Upper lobe of right lung (tissue), 1 donor: ENCODE results near the gene FMC1. TPM values are rescaled to one million over a fixed set of nuclear protein-coding genes. Genes with fewer than 3 reads are reported as not detected.

Experiments used
- ATAC-seq: fragments of 200-7000 bp; cut with Tn5 transposase; one replicate; pipeline ENCODE4 v1.9.1; 2020; ENCODE audit warnings: mild to moderate bottlenecking, moderate library complexity
- DNase-seq: peaks from one replicate; pipeline ENCODE4 v3.0.0-alpha.2; 2020
- H3K27ac ChIP-seq: fragments of 200-600 bp; one replicate; pipeline ENCODE4 v1.8.0; 2022
- H3K27me3 ChIP-seq: fragments of 200-600 bp; one replicate; pipeline ENCODE4 v1.8.0; 2022; ENCODE audit warnings: mild to moderate bottlenecking
- H3K36me3 ChIP-seq: fragments of 200-600 bp; one replicate; pipeline ENCODE4 v1.8.0; 2022
- H3K4me1 ChIP-seq: fragments of 200-600 bp; one replicate; pipeline ENCODE4 v1.8.0; 2022
- H3K4me3 ChIP-seq: fragments of 200-600 bp; one replicate; pipeline ENCODE4 v1.8.0; 2022; ENCODE audit warnings: mild to moderate bottlenecking
- H3K9me3 ChIP-seq: fragments of 200-600 bp; one replicate; pipeline ENCODE4 v1.8.0; 2022
- intact Hi-C: fragments of 100-400 bp; cut with DNase I; formaldehyde crosslinking; loops from one replicate; pipeline ENCODE4 v1.11.0; 2022
- total RNA-seq: library from RNA; stranded (reverse); fragmentation: NEBNext Ultra II Directional; extraction: Animal tissue kit (Norgen Biotek cat#: 25700); gene quantifications from one replicate; pipeline ENCODE4 v1.2.1, GENCODE V29; 2021
- TF ChIP-seq, protein P1 (sequence below): fragments of 200-600 bp; IDR thresholded peaks from one replicate; pipeline ENCODE4 v1.8.0; 2022; ENCODE audit warnings: antibody characterized with exemption
- donor health status: DM: no; HTN: yes; CAD: no; lungs with severe emphysema.

The FMC1 gene
- total RNA-seq, 1 donor from 2014 or later = 11.4 TPM

DNA sequence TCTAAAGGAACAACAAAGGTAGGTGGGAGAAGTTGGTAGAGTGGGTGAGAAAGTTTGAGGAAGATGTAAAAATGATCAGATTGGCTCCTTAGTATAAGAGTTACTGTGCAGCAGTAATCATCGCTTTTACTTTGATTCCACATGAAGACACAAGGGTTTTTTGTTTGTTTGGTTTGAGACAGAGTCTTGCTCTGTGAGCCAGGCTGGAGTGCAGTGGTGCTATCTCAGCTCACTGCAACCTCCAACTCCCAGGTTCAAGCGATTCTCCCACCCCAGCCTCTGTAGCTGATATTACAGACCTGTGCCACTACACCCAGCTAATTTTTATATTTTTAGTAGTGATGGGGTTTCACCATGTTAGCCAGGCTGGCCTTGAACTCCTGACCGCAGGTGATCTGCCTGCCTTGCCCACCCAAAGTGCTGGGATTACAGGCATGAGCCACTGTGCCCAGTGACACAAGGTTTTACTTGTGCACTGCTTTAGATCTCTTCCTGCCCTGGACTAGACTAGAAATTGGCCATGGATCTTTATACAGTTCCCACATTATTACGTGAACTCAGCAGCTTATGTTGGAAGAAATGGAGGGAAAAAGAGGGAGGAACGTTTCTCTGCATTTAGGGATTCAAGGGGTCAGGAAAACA, 29.3 kb downstream of the FMC1 start:
- no peak for ATAC-seq
- no peak for DNase-seq
- intact Hi-C loops = no loop called here
- no peaks in the 10 kb centered on the region for H3K27me3 ChIP-seq
- H3K9me3 ChIP-seq = no peaks in the 10 kb centered on the region
- H3K36me3 ChIP-seq = peaks cover 8% of the 10 kb centered on the region
- peaks cover 20% of the 10 kb centered on the region for H3K4me1 ChIP-seq
- no peak overlapping the region for H3K4me3 ChIP-seq
- H3K27ac ChIP-seq = no peak overlapping the region
- TF ChIP-seq, protein P1, sequence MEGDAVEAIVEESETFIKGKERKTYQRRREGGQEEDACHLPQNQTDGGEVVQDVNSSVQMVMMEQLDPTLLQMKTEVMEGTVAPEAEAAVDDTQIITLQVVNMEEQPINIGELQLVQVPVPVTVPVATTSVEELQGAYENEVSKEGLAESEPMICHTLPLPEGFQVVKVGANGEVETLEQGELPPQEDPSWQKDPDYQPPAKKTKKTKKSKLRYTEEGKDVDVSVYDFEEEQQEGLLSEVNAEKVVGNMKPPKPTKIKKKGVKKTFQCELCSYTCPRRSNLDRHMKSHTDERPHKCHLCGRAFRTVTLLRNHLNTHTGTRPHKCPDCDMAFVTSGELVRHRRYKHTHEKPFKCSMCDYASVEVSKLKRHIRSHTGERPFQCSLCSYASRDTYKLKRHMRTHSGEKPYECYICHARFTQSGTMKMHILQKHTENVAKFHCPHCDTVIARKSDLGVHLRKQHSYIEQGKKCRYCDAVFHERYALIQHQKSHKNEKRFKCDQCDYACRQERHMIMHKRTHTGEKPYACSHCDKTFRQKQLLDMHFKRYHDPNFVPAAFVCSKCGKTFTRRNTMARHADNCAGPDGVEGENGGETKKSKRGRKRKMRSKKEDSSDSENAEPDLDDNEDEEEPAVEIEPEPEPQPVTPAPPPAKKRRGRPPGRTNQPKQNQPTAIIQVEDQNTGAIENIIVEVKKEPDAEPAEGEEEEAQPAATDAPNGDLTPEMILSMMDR = no peak

DNA sequence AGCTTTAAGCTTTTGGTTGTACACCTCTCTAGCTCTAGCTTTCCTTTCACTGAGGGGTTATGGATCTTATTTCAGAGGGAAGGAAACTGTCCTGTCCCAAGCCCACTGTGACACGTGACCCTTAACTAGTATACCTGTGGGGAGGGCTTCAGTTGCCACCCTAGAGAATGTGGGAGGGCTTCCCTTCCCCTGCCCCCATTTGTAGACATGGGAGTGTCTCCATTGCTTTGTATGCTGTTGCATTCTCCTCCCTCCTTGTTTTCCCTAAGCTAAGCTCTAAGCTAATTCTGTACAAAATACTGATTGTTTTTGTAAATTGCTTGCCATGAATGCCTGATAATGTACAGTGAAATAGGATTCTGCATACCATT, 29.8 kb downstream of the FMC1 start:
- DNase-seq = no peak
- peaks cover 20% of the 10 kb centered on the region for H3K4me1 ChIP-seq
- TF ChIP-seq, protein P1 = no peak

DNA sequence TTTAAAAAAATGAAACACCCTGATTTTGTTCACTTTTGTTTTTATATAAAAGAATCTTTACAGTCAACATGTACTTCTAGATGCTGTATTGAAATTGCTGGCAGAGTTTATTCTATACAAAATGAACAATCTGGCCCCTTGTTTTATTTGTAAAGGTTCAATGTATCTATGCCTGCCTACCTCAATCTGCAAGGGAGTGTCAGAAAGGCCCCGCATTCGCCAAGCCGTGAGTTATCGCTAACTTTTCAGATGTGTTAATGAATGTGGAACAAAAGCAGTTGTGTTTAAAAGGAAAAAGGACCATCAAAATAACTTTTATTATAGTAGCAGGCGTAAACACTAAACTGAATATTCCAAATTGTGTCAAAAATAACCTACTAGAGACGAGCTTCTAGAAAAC, 33.1 kb downstream of the FMC1 start:
- Histone ChIP-seq H3K36me3 (peaks cover 45% of the 10 kb centered on the region), H3K4me3 (no peak overlapping the region), H3K27me3 (no peaks in the 10 kb centered on the region), H3K9me3 (no peaks in the 10 kb centered on the region), H3K4me1 (peaks cover 20% of the 10 kb centered on the region), H3K27ac (no peak overlapping the region)
- ATAC-seq = no peak
- intact Hi-C loops = no loop called here
- no peak for DNase-seq
- TF ChIP-seq, protein P1 = no peak

More for the DNA sequence above, 29.8 kb downstream of the FMC1 start:
- Histone ChIP-seq H3K36me3 (peaks cover 11% of the 10 kb centered on the region), H3K4me3 (no peak overlapping the region), H3K9me3 (no peaks in the 10 kb centered on the region), H3K27ac (no peak overlapping the region), H3K27me3 (no peaks in the 10 kb centered on the region)
- ATAC-seq = no peak
- intact Hi-C loops = no loop called here

DNA sequence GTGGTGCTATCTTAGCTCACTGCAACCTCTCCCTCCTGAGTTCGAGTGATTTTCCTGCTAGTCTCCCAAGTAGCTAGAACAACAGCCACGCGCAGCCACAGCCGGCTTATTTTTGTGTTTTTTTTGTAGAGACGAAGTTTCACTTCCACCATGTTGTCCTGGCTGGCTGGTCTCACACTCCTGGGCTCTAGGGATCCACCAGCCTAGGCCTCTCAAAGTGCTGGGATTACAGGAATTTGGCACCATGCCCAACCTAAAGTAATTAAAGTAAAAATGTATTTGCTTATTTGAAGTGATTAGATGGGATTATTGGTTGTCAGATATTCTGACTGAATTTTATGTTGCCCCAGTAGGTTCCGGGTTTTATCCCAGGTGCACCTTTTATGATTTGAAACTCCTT, 41.3 kb downstream of the FMC1 start:
- no peak for ATAC-seq
- TF ChIP-seq, protein P1 = no peak
- no peaks in the 10 kb centered on the region for H3K9me3 ChIP-seq
- H3K4me1 ChIP-seq = no peaks in the 10 kb centered on the region
- intact Hi-C loops = no loop called here
- no peak overlapping the region for H3K27ac ChIP-seq
- DNase-seq = no peak
- H3K4me3 ChIP-seq = no peak overlapping the region
- H3K27me3 ChIP-seq = no peaks in the 10 kb centered on the region
- peaks cover 85% of the 10 kb centered on the region for H3K36me3 ChIP-seq

DNA sequence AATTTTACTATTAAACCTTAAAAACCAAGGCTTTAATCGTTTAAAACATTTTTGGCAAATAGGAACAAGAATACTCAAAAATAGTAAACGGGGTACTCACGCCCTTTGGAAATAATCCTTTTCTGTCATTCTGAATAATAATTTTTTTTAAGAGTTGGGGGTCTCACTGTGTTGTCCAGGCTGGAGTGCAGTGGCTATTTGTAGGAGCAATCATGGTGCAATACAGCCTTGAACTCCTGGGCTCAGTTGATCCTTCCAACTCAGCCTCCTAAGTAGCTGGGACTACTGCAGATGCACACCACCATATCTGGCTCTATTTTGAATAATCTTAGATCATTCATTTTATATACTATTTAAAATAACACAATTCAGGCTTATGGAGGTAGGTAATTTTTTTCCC, 43.5 kb downstream of the FMC1 start:
- Histone ChIP-seq H3K9me3 (no peaks in the 10 kb centered on the region), H3K27me3 (no peaks in the 10 kb centered on the region), H3K4me3 (no peak overlapping the region), H3K27ac (no peak overlapping the region), H3K4me1 (no peaks in the 10 kb centered on the region), H3K36me3 (peaks cover 76% of the 10 kb centered on the region)
- no peak for DNase-seq
- no peak for ATAC-seq
- TF ChIP-seq, protein P1 = no peak
- intact Hi-C loops = no loop called here

DNA sequence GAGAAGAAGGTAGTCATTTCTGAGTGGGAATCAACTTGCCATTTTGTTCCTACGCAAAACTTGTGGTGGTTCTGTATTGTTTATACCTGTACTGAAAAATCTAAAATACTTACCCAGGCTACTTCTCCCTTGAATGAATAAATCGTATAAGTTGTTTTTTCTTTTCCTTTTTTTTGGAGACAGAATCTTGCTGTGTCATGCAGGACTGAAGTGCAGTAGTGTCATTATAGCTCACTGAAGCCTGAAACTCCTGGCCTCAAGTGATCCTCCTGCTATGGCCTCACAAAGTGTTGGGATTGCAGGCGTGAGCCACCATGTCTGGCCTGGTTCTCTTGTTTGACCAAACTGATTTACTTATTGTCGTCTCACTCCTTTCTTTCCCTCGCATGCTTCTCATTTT, 46.5 kb downstream of the FMC1 start:
- H3K27me3 ChIP-seq = no peaks in the 10 kb centered on the region
- ATAC-seq = no peak
- TF ChIP-seq, protein P1 = no peak
- H3K4me1 ChIP-seq = no peaks in the 10 kb centered on the region
- H3K4me3 ChIP-seq = no peak overlapping the region
- peaks cover 70% of the 10 kb centered on the region for H3K36me3 ChIP-seq
- no peak overlapping the region for H3K27ac ChIP-seq
- H3K9me3 ChIP-seq = no peaks in the 10 kb centered on the region
- DNase-seq = no peak
- intact Hi-C loops = no loop called here
